SU-DHL-6 (cell line): ENCODE data around the gene MRPL2.

Experiments
- H2AFZ ChIP-seq: fragments of 200-600 bp; sonication (generic); 2 replicates; pipeline ENCODE4 v1.6.1; 2014; ENCODE audit warnings: low read depth, mild to moderate bottlenecking, moderate library complexity, mixed read lengths, antibody characterized with exemption, low read length; ENCODE audit not compliant: severe bottlenecking
- H3F3A ChIP-seq: fragments of 200-600 bp; shearing (Covaris generic); 2 replicates; pipeline ENCODE4 v1.6.0; 2016; ENCODE audit warnings: antibody characterized with exemption, mild to moderate bottlenecking; ENCODE audit not compliant: insufficient read depth
- H3K27ac ChIP-seq: fragments of 200-600 bp; sonication (generic); 2 replicates; pipeline ENCODE4 v1.5.1; 2016; ENCODE audit warnings: low read depth, mild to moderate bottlenecking, low read length, moderate library complexity, mixed read lengths
- H3K27me3 ChIP-seq: fragments of 200-600 bp; sonication (generic), shearing (Covaris generic); 2 replicates; pipeline ENCODE4 v1.6.0; 2014; ENCODE audit warnings: mild to moderate bottlenecking, low read length
- H3K36me3 ChIP-seq: fragments of 200-600 bp; sonication (generic); 2 replicates; pipeline ENCODE4 v1.6.1; 2014; ENCODE audit warnings: mild to moderate bottlenecking, low read length, mixed read lengths
- H3K4me2 ChIP-seq: fragments of 300-600, 200-600 bp; shearing (Covaris generic), sonication (generic); 2 replicates; pipeline ENCODE4 v1.6.0; 2014; ENCODE audit warnings: low read length, low read depth, mild to moderate bottlenecking; ENCODE audit not compliant: poor library complexity, severe bottlenecking
- H3K4me3 ChIP-seq: fragments of 200-600 bp; sonication (generic); 2 replicates; pipeline ENCODE4 v1.5.1; 2014; ENCODE audit warnings: antibody characterized with exemption, low read length, mild to moderate bottlenecking, mixed read lengths; ENCODE audit not compliant: insufficient read depth, poor library complexity, severe bottlenecking
- H3K79me2 ChIP-seq: fragments of 200-600 bp; sonication (generic); 2 replicates; pipeline ENCODE4 v1.6.1; 2014; ENCODE audit warnings: mild to moderate bottlenecking, low read length, moderate library complexity; ENCODE audit not compliant: insufficient read depth
- H3K9ac ChIP-seq: fragments of 200-600 bp; sonication (generic); 2 replicates; pipeline ENCODE4 v1.7.0; 2014; ENCODE audit warnings: mild to moderate bottlenecking, low read length
- H3K9me2 ChIP-seq: fragments of 200-600 bp; sonication (generic); replicated peaks from 2 replicates; pipeline ENCODE4 v1.6.1; 2014; ENCODE audit warnings: low read length; ENCODE audit not compliant: insufficient read depth
- H3K9me3 ChIP-seq: fragments of 200-600 bp; sonication (generic); 2 replicates; pipeline ENCODE4 v1.6.1; 2014; ENCODE audit warnings: low read length, mixed read lengths; ENCODE audit not compliant: insufficient read depth
- H4K20me1 ChIP-seq: fragments of 200-600 bp; sonication (generic); 2 replicates; pipeline ENCODE4 v1.6.1; 2014; ENCODE audit warnings: low read depth, mild to moderate bottlenecking, antibody characterized with exemption, low read length, moderate library complexity, mixed read lengths
- CTCF ChIP-seq: fragments of 200-600 bp; sonication (generic); IDR thresholded peaks from one replicate; pipeline ENCODE4 v1.5.1; 2017; ENCODE audit warnings: antibody characterized with exemption, mild to moderate bottlenecking, low read length, moderate library complexity; ENCODE audit not compliant: insufficient read depth, poor library complexity, severe bottlenecking
- EZH2phosphoT487 ChIP-seq: fragments of 200-600 bp; sonication (generic), shearing (Covaris generic); conservative IDR thresholded peaks from 2 replicates; pipeline ENCODE4 v1.6.1; 2018; ENCODE audit warnings: mild to moderate bottlenecking, antibody characterized with exemption, low read length, moderate library complexity, mixed read lengths

MRPL2 gene

DNA sequence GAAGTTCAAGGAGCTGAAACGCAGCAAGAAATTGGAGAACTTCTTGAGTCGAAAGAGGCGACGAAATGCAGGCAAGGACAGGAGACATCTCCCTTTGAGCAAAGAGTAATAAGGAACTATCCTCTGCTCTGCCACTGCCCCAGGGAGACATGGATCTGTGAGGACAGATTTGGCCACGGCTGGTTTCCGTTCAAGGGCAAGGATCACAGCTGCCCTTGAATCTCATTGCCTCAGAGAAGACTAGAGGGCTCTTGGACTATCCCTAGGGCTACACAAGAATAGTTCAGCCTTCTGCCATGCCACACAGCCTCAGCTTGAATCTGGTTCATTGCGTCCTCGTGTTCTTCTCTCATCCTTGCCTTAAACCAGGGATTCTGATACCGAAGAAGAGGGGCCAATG is 30.1 kb downstream of the MRPL2 start:
- Histone ChIP-seq H3K36me3 (peaks cover 41% of the 10 kb centered on the region), H3K9ac (no peak overlapping the region), H2AFZ (no peak overlapping the region), H3K4me2 (no peak overlapping the region), H3K27me3 (no peaks in the 10 kb centered on the region), H3K9me2 (no peaks in the 10 kb centered on the region), H3K79me2 (peaks cover 10% of the 10 kb centered on the region), H3F3A (peaks cover 11% of the 10 kb centered on the region; the same call in 1 of the 2 replicates), H4K20me1 (no peaks in the 10 kb centered on the region), H3K27ac (no peak overlapping the region), H3K4me3 (no peak overlapping the region), H3K9me3 (no peaks in the 10 kb centered on the region)
- TF ChIP-seq CTCF (no peak), EZH2phosphoT487 (no peak)

DNA sequence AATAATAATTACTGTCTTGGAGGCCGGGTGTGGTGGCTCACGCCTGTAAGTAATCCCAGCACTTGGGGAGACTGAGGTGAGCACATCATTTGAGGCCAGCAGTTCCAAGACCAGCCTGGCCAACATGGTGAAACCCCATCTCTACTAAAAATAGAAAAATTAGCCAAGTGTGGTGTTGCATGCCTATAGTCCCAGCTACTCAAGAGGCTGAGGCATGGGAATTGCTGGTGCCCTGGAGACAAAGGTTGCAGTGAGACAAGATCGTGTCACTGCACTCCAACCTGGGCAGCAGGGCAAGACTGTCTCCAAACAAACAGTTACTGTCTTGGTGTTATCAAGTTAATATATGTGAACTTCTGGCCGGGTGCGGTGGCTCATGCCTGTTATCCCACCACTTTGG is 32.9 kb downstream of the MRPL2 start:
- H3K4me3 ChIP-seq = no peak overlapping the region
- H3K9ac ChIP-seq = no peak overlapping the region
- no peak overlapping the region for H3K27ac ChIP-seq
- no peak overlapping the region for H3K4me2 ChIP-seq
- peaks cover 40% of the 10 kb centered on the region for H3K36me3 ChIP-seq
- 0 out of 2 replicates have a peak, but pooled peaks cover 9% of the 10 kb centered on the region for H3F3A ChIP-seq
- no peaks in the 10 kb centered on the region for H3K9me3 ChIP-seq
- H3K79me2 ChIP-seq = peaks cover 35% of the 10 kb centered on the region
- H2AFZ ChIP-seq = no peak overlapping the region
- H3K9me2 ChIP-seq = no peaks in the 10 kb centered on the region
- H3K27me3 ChIP-seq = no peaks in the 10 kb centered on the region
- no peak for TF ChIP-seq EZH2phosphoT487
- TF ChIP-seq CTCF = no peak
- no peaks in the 10 kb centered on the region for H4K20me1 ChIP-seq

DNA sequence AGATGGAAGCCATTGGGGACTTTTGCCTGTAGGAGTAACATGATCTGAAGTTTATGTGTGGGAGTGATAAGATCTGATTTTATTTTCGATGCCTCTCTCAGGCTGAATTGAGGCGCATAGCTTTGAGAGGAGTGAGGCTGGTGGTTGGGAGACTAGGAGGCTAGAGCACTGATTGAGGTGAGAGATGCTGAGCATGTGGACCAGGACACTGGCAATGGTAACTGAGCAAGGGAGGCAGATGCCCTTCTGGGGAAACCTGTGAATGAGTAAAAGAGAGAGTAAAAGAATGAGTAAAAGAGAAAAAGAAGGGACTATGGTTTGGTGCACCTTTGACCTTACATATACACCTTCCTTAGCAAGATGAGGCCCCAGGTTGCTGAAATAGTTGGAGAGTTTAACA is 34.8 kb downstream of the MRPL2 start:
- H3K9ac ChIP-seq = no peak overlapping the region
- no peaks in the 10 kb centered on the region for H3K9me2 ChIP-seq
- peaks cover 35% of the 10 kb centered on the region for H3K79me2 ChIP-seq
- no peaks in the 10 kb centered on the region for H3K27me3 ChIP-seq
- H3K4me2 ChIP-seq = no peak overlapping the region
- no peaks in the 10 kb centered on the region for H4K20me1 ChIP-seq
- H3K4me3 ChIP-seq = no peak overlapping the region
- H3K9me3 ChIP-seq = no peaks in the 10 kb centered on the region
- no peak for TF ChIP-seq EZH2phosphoT487
- no peak for TF ChIP-seq CTCF
- H2AFZ ChIP-seq = no peak overlapping the region
- H3K27ac ChIP-seq = no peak overlapping the region
- peaks cover 35% of the 10 kb centered on the region for H3K36me3 ChIP-seq
- H3F3A ChIP-seq = peaks cover 17% of the 10 kb centered on the region
